Measurements from ENCODE around the gene WAPL.

DNA sequence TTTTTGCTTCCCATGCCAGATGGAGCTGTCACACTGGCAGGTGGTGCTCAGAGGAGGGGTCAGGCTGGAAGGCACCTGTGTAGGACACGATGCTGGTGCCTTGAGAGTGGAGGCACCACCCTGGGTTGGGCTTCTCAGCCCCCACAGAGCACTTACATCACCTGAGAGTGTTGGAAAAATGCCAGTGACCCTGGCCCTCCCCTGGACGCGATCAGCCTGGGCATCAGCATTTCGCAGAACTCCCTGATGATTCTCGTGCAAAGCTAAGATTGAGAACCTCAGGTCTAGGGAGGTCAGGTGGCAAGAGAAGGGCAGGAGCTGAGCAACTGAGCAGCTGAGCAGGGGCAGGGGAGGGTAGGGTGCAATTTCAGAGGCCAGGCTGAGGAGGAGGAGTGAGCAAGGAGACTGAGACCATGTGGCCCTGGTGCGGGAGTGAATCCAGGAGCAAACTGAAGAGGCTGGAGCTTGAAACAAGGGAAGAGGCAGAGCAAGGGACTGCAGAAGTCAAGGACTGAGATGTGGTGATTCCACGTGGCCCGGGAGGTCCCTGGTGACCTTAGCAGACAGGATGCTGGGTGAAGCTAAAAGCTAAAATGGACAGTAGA lies 130.3 kb downstream of the WAPL start:
- TF ChIP-seq, protein P1, sequence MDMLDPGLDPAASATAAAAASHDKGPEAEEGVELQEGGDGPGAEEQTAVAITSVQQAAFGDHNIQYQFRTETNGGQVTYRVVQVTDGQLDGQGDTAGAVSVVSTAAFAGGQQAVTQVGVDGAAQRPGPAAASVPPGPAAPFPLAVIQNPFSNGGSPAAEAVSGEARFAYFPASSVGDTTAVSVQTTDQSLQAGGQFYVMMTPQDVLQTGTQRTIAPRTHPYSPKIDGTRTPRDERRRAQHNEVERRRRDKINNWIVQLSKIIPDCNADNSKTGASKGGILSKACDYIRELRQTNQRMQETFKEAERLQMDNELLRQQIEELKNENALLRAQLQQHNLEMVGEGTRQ (CRISPR knock-in tag; IDR thresholded peaks at IDR 0.05): no peak
- no peak for TF ChIP-seq CTCF (IDR thresholded peaks at IDR 0.05)
- TF ChIP-seq NR3C1 (CRISPR knock-in tag; conservative IDR thresholded peaks at IDR 0.05; ENCODE audit: low read depth): no peak
- TF ChIP-seq, protein P2, sequence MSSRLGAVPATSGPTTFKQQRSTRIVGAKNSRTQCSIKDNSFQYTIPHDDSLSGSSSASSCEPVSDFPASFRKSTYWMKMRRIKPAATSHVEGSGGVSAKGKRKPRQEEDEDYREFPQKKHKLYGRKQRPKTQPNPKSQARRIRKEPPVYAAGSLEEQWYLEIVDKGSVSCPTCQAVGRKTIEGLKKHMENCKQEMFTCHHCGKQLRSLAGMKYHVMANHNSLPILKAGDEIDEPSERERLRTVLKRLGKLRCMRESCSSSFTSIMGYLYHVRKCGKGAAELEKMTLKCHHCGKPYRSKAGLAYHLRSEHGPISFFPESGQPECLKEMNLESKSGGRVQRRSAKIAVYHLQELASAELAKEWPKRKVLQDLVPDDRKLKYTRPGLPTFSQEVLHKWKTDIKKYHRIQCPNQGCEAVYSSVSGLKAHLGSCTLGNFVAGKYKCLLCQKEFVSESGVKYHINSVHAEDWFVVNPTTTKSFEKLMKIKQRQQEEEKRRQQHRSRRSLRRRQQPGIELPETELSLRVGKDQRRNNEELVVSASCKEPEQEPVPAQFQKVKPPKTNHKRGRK (CRISPR knock-in tag; IDR thresholded peaks at IDR 0.05; ENCODE audit: borderline replicate concordance): no peak
- TF ChIP-seq, protein P3, sequence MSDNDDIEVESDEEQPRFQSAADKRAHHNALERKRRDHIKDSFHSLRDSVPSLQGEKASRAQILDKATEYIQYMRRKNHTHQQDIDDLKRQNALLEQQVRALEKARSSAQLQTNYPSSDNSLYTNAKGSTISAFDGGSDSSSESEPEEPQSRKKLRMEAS (CRISPR knock-in tag; IDR thresholded peaks at IDR 0.05): no peak
- TF ChIP-seq NR2C2 (CRISPR knock-in tag; IDR thresholded peaks at IDR 0.05): no peak
- no peak for TF ChIP-seq STAT6 (CRISPR knock-in tag; conservative IDR thresholded peaks at IDR 0.05; ENCODE audit: low read depth)
- no peak for TF ChIP-seq CREM (CRISPR knock-in tag; IDR thresholded peaks at IDR 0.05)
- TF ChIP-seq FOXK1 (CRISPR knock-in tag; IDR thresholded peaks at IDR 0.05): no peak
- no peak for TF ChIP-seq TEAD4 (CRISPR knock-in tag; IDR thresholded peaks at IDR 0.05)
- TF ChIP-seq, protein P4, sequence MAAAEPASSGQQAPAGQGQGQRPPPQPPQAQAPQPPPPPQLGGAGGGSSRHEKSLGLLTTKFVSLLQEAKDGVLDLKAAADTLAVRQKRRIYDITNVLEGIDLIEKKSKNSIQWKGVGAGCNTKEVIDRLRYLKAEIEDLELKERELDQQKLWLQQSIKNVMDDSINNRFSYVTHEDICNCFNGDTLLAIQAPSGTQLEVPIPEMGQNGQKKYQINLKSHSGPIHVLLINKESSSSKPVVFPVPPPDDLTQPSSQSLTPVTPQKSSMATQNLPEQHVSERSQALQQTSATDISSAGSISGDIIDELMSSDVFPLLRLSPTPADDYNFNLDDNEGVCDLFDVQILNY (CRISPR knock-in tag; IDR thresholded peaks at IDR 0.05): no peak
- TF ChIP-seq, protein P5, sequence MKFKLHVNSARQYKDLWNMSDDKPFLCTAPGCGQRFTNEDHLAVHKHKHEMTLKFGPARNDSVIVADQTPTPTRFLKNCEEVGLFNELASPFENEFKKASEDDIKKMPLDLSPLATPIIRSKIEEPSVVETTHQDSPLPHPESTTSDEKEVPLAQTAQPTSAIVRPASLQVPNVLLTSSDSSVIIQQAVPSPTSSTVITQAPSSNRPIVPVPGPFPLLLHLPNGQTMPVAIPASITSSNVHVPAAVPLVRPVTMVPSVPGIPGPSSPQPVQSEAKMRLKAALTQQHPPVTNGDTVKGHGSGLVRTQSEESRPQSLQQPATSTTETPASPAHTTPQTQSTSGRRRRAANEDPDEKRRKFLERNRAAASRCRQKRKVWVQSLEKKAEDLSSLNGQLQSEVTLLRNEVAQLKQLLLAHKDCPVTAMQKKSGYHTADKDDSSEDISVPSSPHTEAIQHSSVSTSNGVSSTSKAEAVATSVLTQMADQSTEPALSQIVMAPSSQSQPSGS (CRISPR knock-in tag; IDR thresholded peaks at IDR 0.05; ENCODE audit: borderline replicate concordance, low read depth): no peak
- TF ChIP-seq RELA (CRISPR knock-in tag; IDR thresholded peaks at IDR 0.05; ENCODE audit: borderline replicate concordance): no peak

All from WTC11 (cell line).